HG02970 (cell line): ENCODE results near the gene GOLPH3L.
"Not testable (repeated sequence)": the region's sequence is repeated elsewhere in the genome, so short reads cannot be mapped to it uniquely, and the experiment has no call there.

Source experiments
- ATAC-seq: cut with Tn5 transposase; IDR thresholded peaks from one replicate; pipeline ENCODE4 v1.9.1; 2021; ENCODE audit warnings: mild to moderate bottlenecking, moderate library complexity, moderate number of reproducible peaks; ENCODE audit not compliant: unreplicated experiment, low FRiP score

Gene GOLPH3L

DNA sequence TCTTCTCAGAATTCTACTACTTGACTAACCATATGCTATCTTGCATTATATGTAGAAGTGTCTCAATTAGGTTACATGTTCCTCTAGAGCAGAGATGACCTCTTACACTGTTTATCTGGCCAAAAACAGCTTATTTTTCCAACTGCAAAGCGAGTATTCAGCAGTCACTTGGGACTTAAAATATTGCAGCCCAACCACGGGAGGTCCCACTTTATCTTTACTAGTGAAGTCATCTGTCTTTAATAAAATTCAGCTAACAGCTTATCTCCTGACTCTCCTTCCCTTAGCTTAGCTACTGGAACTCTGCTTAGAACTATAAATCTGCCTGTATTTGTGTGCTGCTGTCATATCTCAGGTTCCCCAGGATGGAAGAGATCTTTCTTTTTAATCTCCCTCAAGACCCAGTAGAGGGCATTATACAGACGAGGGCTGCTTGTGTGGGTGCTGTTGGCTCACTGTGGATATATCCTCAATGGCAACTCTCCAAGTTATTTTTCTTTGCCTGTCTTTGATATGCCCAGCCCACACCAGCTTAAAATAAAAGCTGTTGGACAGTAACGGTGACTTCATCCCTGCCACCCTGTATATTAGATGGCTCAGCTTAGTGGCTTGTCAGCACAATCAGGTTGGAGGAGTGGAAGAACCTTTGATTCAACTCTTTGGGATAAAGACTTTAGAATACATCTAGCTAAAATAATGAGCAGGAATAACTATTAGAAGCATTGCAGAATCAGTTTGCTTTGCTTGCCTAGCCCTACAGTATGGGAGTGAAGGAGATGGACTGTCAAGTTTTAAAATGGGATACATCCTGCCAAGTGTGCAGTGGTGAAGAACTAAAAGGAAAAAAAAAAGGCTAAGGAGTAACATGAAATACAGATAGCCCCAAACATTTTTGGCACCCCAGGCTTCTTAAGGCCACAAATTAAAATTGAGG lies 77.1 kb downstream of the GOLPH3L start:
- ATAC-seq, result no peak

DNA sequence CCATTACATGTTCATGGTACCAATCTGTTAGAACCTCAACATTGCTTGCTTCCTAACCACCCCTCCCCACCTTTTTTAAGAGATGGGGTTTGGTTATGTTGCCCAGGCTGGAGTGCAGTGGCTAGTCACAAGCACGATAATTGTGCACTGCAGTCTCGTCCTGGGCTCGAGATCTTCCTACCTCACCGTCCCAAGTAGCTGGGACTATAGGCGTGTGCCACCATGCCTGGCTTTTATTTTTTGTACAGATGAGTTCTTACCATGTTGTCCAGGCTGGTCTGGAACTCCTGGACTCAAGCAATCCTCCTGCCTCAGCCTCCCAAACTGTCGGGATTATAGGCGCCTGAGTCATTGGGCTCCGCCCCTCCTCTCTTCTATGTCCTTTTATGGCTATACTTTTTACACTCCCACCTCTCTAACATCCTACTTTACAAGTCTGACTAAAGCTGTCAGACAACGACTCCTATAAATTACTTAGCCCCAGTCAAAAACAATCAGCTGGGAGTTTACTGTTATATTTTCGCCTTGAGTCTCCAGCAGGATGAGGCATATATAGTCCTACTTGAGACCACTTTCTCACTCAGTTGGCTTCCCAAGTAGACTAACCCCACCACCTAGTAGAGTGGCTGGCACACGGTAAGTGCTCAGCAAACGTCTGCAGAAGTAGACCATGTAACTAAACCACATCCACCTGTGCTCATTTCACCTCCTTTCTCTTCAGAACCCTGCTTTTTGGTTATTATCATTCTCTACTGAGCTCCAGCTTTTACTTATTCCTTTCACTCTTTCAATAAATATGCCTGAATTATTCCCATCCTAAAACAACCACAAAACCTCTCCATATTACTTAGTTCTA lies 81.4 kb downstream of the GOLPH3L start:
- ATAC-seq, result no peak

- ATAC-seq, result no peak
These were observed 83.7 kb downstream of the GOLPH3L start for GRCh38 chr1:150613061-150613920.

- ATAC-seq, result no peak
These were observed 85.0 kb downstream of the GOLPH3L start for GRCh38 chr1:150612014-150612345.

GRCh38 chr1:150610576-150610975 lies 86.4 kb downstream of the GOLPH3L start:
- no peak for ATAC-seq

GRCh38 chr1:150609732-150610131 lies 87.2 kb downstream of the GOLPH3L start:
- ATAC-seq, result no peak

GRCh38 chr1:150606463-150607142 lies 90.4 kb downstream of the GOLPH3L start:
- ATAC-seq, result no peak

DNA sequence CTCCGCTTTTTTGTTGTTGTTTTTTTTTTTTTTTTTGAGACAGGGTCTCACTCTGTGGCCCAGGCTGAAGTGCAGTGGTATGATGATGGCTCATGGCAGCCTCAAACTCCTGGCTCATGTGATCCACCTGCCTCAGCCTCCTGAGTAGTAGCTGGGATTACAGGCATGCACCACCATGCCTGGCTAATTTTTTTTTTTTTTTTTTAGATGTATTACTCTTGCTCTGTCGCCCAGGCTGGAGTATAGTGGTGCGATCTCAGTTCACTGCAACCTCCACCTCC lies 91.6 kb downstream of the GOLPH3L start:
- not testable (repeated sequence) for ATAC-seq

- no peak for ATAC-seq
These were observed 92.7 kb downstream of the GOLPH3L start for GRCh38 chr1:150604226-150604588.

DNA sequence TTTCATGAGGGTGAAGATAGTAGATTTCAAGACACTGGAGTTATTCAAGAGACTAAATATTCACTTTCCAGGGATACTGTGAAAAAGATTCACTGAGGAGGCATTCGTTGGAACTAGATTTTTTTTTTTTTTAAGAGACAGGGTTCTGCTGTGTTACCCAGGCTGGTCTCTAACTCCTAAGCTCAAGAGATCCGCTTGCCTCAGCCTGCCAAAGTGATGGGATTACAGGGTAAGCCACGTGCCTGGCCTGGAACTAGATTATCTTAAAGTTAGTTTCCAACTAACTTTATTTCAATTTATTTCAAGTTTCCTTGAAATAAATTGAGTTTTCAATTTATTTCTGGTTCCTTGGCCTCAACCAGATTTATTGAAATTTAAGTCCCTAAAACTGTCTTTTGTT lies 93.2 kb downstream of the GOLPH3L start:
- no peak for ATAC-seq

GRCh38 chr1:150602372-150602771 lies 94.6 kb downstream of the GOLPH3L start:
- ATAC-seq, result not testable (repeated sequence)

DNA sequence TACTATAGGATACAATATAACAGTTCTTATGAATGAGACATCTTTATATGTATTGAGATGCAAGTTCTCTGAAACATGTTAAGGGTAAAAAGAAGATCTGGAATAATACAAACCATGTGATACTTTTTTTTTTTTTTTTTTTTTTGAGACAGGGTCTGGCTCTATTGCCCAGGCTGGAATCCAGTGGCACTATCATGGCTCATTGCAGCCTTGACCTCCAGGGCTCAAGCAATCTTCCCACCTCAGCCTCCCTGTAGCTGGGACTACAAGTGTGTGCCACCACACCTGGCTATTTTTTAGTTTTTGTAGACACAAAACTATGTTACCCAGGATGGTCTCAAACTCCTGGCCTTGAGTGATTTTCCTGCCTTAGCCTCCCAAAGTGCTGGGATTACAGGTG lies 95.4 kb downstream of the GOLPH3L start:
- no peak for ATAC-seq

GRCh38 chr1:150598346-150598745 lies 98.6 kb downstream of the GOLPH3L start:
- ATAC-seq, result not testable (repeated sequence)

GRCh38 chr1:150596976-150597375 lies 100.0 kb downstream of the GOLPH3L start:
- no peak for ATAC-seq
